ENCODE data around the gene ACAT2. TPM values are rescaled to one million over a fixed set of nuclear protein-coding genes. Genes with fewer than 3 reads are reported as not detected.
"Not testable (repeated sequence)": the region's sequence is repeated elsewhere in the genome, so short reads cannot be mapped to it uniquely, and the experiment has no call there.

The ACAT2 gene
- 10 to 100 TPM; 11.0 to 13.6 TPM for total RNA-seq
- long read RNA-seq, donor 1, transcript ACAT2-201 (9 exons, 3,180 nt) = major isoform, 8 of 8 reads
- long read RNA-seq, donor 1, partial matches to known transcripts = 0 of 8 reads
- long read RNA-seq, donor 1, other reads (novel, unspliced or antisense) = 0 of 8 reads
- long read RNA-seq, donor 2, transcript ACAT2-201 (9 exons, 3,180 nt) = major isoform, 55 of 63 reads
- long read RNA-seq, donor 2, partial matches to known transcripts = 1 of 63 reads
- long read RNA-seq, donor 2, other reads (novel, unspliced or antisense) = 7 of 63 reads

DNA sequence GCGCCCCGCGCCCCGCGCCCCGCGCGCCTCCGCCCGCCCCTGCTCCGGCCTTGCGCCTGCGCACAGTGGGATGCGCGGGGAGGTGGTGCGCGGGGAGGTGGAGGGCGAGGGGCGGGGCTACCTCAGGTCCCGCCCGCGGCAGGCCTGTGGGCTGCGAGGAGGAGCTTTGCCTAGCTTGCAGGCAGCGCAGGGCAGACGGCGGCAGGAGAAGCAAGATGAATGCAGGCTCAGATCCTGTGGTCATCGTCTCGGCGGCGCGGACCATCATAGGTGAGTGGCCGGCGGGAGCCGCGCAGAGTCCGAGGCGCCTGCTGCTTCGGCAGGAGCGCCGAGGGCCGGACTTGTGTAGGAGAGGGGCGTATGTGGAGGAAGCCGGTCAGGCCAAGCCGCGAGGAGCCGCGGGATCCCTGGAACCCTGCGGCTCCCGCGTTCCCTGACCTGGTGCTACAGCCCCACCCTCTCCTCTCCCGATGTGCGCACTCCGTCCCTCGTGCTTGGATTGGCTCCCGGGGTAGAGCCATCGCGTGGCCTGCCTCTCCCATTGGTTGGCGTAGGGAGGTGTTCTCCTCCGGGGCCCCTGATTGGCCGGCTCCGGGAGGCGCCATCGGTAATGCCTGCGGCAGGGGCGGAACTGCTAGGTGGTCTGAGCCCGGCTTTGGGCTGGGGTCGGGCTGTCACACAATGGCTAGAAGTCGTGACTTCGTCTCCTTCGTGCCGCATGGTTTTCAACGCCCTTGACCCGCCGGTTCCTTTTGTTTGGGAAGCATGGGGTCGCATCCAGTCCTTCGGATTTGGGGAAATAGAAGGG is at the start of gene ACAT2:
Gene ACAT2, plus strand, starts transcription at position 173 of the 808 bp plus-strand sequence. Its CDS starts 43 bp downstream, at position 216.
- DNase-seq (ENCODE audit: low spot score) = peak; percentile 98
- intact Hi-C loops (cut with DNase I) = loop anchor here in 1 of 2 donors (2.0 kb wide), 1 partner anchor 73 kb away; no protein-coding TSS in a partner anchor

- intact Hi-C loops (cut with DNase I); DNase-seq (ENCODE audit: low spot score): not testable (repeated sequence)
These were observed 49.5 kb upstream of the ACAT2 start for GRCh38 chr6:159712389-159712788.

DNA sequence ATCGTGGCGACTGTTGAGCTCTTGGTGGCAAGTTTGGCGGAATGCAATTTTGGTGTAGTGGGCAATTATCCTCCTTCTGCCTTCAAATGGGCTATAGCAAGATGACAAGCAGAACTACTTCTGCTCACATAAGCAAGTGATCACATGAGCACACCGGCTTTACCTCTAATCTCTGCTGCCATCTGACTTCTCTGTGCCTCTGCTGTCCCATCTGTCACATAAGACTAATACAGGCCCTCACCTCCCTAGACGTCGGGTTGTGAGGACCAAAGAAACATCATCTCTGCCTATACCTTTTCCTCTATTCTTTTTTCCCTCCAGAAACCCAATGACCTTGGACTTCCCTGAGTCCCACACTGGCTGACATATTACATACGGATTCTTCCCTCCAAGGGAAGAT is 47.9 kb upstream of the ACAT2 start:
- DNase-seq (ENCODE audit: low spot score) = no peak
- intact Hi-C loops (cut with DNase I) = no loop called here

DNA sequence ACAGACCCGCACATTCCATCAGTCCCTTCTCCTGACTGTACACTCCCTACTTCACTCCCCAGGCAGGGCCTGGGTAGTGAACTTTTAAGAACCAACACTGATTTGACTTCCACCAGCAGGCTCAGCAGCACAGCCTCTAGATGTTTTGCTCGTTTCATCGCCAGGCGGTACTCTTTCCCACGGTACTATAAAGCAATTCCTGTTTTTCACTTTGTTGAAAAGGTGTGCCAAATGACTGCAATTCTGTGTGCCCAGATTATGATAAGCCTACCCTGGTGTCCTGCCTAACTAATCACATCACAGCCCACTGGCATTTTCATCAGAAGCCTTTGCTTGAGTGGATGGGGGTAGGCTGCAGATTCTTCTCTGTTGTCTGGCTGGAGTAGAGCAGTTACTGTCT is 47.4 kb upstream of the ACAT2 start:
- DNase-seq (ENCODE audit: low spot score) = no peak
- intact Hi-C loops (cut with DNase I) = no loop called here

DNA sequence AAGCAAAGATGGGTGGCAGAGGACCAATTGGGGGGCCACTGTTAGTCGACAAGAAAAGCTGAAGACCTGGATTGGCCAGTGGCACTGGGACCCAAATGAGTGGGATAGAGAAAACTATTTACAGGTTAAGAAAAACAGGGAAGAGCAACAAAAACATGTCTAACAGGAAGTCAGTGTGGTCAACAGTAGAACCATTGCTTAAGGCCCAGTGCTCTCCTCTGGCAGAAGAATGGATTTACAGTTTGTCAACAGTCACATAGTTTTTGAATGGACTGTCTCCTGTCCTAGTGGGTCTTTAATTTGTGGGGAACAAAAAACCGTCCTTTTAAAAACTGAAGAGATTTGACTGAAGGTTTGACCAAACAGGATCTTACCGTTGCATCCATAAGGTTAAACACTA is 46.7 kb upstream of the ACAT2 start:
- DNase-seq (ENCODE audit: low spot score) = no peak
- intact Hi-C loops (cut with DNase I) = no loop called here

- intact Hi-C loops (cut with DNase I) = no loop called here
- no peak for DNase-seq (ENCODE audit: low spot score)
These were observed 46.2 kb upstream of the ACAT2 start for GRCh38 chr6:159715605-159716004.

DNA sequence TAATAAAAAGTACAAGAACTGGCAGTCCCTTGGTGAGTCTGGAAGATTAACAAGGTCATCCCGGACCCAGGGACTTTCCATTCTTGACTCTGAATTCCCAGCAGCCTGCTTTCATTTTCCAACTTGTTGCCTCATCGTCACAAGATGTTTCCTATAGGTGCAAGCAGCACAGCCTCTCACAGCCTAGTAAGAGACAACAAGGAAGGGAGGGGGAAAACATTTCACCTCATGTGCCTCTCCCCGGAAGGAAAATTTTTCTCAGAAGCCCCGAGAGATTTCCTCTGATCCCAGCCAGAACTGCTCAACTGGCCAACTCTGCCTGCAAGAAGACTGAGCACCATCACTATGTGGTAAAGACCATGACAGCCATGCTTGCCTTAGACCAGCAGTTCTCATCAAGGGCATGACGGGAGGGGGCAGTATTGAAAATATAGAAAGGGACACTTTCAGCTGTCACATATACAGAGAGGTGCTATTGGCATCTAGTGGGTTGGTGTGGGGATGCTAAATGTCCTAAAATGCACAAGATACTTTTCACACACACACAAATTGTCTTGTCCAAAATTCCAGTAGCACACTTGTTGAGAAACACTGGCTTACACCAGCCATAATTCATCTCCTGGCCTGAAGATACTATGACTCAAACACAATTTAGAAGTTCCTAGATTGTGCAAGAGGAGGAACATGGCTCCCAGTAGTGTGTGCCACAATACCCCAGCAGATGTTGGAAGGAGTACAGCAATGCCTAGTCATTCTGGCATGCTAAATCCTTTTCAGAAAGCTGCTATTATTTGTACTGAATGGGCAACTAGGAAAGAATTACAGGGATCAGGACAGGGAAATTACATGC is 45.4 kb upstream of the ACAT2 start:
- intact Hi-C loops (cut with DNase I) = no loop called here
- DNase-seq (ENCODE audit: low spot score) = no peak

- no peak for DNase-seq (ENCODE audit: low spot score)
These were observed 43.2 kb upstream of the ACAT2 start for GRCh38 chr6:159718634-159719033.

DNA sequence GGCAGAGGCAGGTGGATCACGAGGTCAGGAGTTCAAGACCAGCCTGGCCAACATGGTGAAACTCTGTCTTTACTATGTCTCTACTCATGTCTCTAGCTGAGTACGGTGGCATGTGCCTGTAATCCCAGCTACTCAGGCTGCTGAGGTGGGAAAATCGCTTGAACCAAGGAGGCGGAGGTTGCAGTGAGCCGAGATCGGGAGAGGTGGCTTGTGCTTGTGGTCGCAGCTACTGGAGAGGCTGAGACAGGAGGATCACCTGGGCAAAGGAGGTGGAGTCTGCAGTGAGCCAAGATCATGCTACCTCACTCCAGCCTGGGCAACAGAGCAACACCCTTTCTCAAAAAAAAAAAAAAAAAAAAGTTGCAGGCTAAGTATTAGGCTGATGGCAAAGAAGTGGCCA is 42.6 kb upstream of the ACAT2 start:
- intact Hi-C loops (cut with DNase I) = no loop called here
- DNase-seq (ENCODE audit: low spot score) = no peak

More at GRCh38 chr6:159718634-159719033, 43.2 kb upstream of the ACAT2 start:
- intact Hi-C loops (cut with DNase I) = no loop called here

- intact Hi-C loops (cut with DNase I) = no loop called here
- DNase-seq (ENCODE audit: low spot score) = no peak
These were observed 41.1 kb upstream of the ACAT2 start for GRCh38 chr6:159720708-159721107.

DNA sequence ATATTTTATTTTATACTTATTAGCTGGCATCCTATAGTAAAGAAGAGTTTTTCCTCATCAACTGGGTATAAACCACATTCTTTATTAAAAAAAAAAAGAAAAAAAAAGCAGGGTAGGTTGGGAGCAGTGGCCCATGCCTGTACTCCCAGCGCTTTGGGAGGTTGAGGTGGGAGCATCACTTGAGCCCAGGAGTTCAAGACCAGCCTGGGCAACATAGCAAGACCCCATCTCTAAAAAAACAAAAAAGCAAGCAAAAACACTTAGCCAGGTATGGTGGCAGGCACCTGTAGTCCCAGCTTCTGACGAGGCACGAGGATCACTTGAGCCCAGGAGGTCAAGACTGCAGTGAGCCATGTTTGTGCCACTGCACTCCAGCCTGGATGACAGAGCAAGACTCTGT is 39.9 kb upstream of the ACAT2 start:
- intact Hi-C loops (cut with DNase I); DNase-seq (ENCODE audit: low spot score): not testable (repeated sequence)

GRCh38 chr6:159722655-159723054 is 39.2 kb upstream of the ACAT2 start:
- intact Hi-C loops (cut with DNase I) = no loop called here
- no peak for DNase-seq (ENCODE audit: low spot score)

GRCh38 chr6:159723259-159723658 is 38.6 kb upstream of the ACAT2 start:
- intact Hi-C loops (cut with DNase I) = no loop called here
- DNase-seq (ENCODE audit: low spot score) = no peak

GRCh38 chr6:159724778-159725177 is 37.1 kb upstream of the ACAT2 start:
- DNase-seq (ENCODE audit: low spot score) = no peak
- intact Hi-C loops (cut with DNase I) = loop anchor here (5.0 kb wide), 1 partner anchor 32 kb away; the partner anchor contains the start of gene SOD2 (in 2 of the 2)

DNA sequence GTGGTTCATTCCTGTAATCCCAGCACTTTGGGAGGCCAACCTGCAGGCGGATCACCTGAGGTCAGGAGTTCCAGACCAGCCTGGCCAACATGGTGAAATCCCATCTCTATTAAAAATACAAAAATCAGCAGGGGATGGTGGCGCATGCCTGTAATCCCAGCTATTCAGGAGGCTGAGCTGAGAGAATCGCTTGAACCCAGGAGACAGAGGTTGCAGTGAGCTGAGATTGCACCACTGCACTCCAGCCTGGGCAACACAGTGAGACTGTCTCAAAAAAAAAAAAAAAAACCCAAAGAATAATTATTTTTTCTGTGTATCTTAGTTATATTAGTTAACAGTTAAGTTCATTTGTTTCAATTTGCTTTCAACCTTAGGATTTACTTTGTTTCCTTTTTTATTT is 36.6 kb upstream of the ACAT2 start:
- intact Hi-C loops (cut with DNase I) = loop anchor here (5.0 kb wide), 1 partner anchor 33 kb away; the partner anchor contains the start of gene SOD2 (in 2 of the 2)

GRCh38 chr6:159726255-159726917 is 35.5 kb upstream of the ACAT2 start:
- no peak for DNase-seq (ENCODE audit: low spot score)
- intact Hi-C loops (cut with DNase I) = loop anchor here (5.0 kb wide), 1 partner anchor 34 kb away; the partner anchor contains the start of gene SOD2 (in 2 of the 2)

More for the DNA sequence above, 36.6 kb upstream of the ACAT2 start:
- not testable (repeated sequence) for DNase-seq (ENCODE audit: low spot score)

- intact Hi-C loops (cut with DNase I) = loop anchor here (5.0 kb wide), 1 partner anchor 35 kb away; the partner anchor contains the start of gene SOD2 (in 2 of the 2)
- DNase-seq (ENCODE audit: low spot score) = peak; percentile 98
These were observed 34.7 kb upstream of the ACAT2 start, which contains the start of gene WTAP for GRCh38 chr6:159726918-159727716. WTAP (plus strand) TSS chr6:159727506; CDS start chr6:159736266, 8,760 bp downstream.
